ENCODE measurements around the gene CLEC4E.

GRCh38 chr12:8548192-8548591, 7.5 kb upstream of the CLEC4E start:
- TF ChIP-seq GATA3 (IDR thresholded peaks at IDR 0.05; ENCODE audit: low read depth, low read length), result no peak
- no peak for TF ChIP-seq GATA2 (IDR thresholded peaks at IDR 0.05; ENCODE audit: low read depth, low read length)
